Mucosa of descending colon (tissue), 3 donors: ENCODE data around the gene ATP5ME. TPM values are rescaled to one million over a fixed set of nuclear protein-coding genes. Genes with fewer than 3 reads are reported as not detected.

Source experiments
- ATAC-seq: fragments of 200-7000 bp; cut with Tn5 transposase; one replicate; pipeline ENCODE4 v1.9.1; 2020; ENCODE audit warnings: mild to moderate bottlenecking, moderate library complexity
- DNase-seq, 3 donors: peaks; one replicate each; pipeline ENCODE4 v3.0.0-alpha.2; 2020
- H3K36me3 ChIP-seq: fragments of 200-600 bp; one replicate; pipeline ENCODE4 v1.8.0; 2021; ENCODE audit warnings: low read depth, mild to moderate bottlenecking
- H3K4me1 ChIP-seq: fragments of 200-600 bp; one replicate; pipeline ENCODE4 v1.8.0; 2021; ENCODE audit warnings: low read depth, mild to moderate bottlenecking
- H3K4me3 ChIP-seq: fragments of 200-600 bp; one replicate; pipeline ENCODE4 v1.8.0; 2021; ENCODE audit warnings: mild to moderate bottlenecking
- H3K9me3 ChIP-seq: fragments of 200-600 bp; one replicate; pipeline ENCODE4 v1.8.0; 2021; ENCODE audit warnings: mild to moderate bottlenecking
- intact Hi-C, 2 donors: fragments of 100-400 bp; cut with DNase I in 1 of 2; cut with micrococcal nuclease in 1 of 2; formaldehyde crosslinking; loops; one replicate each; pipeline versions ENCODE4 v1.11.0 to v1.11.1; 2022; cut with DNase I, micrococcal nuclease
- total RNA-seq, 3 donors: library from RNA; stranded (reverse); fragmentation: NEBNext Ultra II Directional in 2 of 3; extraction: Animal tissue kit (Norgen Biotek cat#: 25700) in 2 of 3; gene quantifications; one replicate each; pipeline versions ENCODE4 v1.2.1 to v1.2.4, GENCODE V29; 2021 to 2023
- TF ChIP-seq, protein P1 (sequence below): fragments of 200-600 bp; IDR thresholded peaks from one replicate; pipeline ENCODE4 v1.8.0; 2022; ENCODE audit warnings: antibody characterized with exemption, mild to moderate bottlenecking
- donor health status: DM: no; HTN: no; CAD: no; lungs with moderate emphysema.
- donor health status: DM: no; HTN: no; CAD: no.
- donor health status: DM: no; HTN: yes; CAD: no.

Gene ATP5ME
- total RNA-seq, 3 donors from 2014 or later = 330 to 467 (median 399) TPM

DNA sequence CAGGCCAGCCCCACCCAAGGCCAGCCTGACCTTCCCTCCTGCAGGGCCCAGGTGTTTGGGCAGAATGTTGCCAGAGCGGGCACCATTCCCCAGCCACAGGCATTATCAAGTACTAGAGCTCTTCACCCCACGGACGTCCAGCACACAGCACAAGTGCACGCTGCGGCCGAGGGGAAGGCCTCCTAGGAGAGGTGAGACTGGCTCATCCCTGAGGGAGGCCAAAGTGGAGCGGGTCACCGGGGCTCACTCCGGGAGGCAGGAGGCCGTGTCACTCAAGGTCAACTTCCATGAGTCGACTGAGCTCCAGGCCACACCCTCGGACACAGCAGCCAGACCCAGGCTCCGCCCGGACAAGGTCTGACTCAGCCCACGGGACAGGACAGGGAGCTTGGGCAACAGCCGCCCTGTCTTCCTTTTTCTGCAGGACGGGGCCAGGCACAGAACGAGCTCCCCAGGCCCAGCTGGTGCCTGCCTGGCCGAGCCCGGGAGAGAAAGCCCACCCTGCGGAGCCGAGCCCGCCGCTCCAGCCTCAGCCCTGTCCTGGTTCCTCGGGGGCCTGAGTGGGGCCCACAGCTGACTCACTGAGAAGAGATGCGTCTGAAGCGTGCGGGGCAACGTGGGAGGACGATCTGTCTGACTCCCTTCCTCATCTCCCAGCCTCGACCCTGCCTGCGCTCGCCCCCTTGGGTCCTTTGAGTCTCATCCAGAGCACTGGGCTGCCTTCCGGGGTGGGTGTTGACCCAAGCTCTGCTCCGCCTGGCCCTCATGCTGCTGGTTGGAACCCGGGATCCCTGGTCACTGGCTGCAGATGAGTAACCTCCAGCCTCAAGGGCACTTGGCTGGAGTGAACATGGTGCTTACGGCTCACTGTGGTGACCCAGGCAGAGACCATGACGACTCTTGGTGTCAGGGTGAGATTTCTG lies 13.2 kb upstream of the ATP5ME start:
- intact Hi-C loops = no loop called here
- Histone ChIP-seq H3K4me3 (no peak overlapping the region), H3K9me3 (no peaks in the 10 kb centered on the region), H3K36me3 (no peaks in the 10 kb centered on the region), H3K4me1 (peaks cover 49% of the 10 kb centered on the region)
- TF ChIP-seq, protein P1, sequence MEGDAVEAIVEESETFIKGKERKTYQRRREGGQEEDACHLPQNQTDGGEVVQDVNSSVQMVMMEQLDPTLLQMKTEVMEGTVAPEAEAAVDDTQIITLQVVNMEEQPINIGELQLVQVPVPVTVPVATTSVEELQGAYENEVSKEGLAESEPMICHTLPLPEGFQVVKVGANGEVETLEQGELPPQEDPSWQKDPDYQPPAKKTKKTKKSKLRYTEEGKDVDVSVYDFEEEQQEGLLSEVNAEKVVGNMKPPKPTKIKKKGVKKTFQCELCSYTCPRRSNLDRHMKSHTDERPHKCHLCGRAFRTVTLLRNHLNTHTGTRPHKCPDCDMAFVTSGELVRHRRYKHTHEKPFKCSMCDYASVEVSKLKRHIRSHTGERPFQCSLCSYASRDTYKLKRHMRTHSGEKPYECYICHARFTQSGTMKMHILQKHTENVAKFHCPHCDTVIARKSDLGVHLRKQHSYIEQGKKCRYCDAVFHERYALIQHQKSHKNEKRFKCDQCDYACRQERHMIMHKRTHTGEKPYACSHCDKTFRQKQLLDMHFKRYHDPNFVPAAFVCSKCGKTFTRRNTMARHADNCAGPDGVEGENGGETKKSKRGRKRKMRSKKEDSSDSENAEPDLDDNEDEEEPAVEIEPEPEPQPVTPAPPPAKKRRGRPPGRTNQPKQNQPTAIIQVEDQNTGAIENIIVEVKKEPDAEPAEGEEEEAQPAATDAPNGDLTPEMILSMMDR = no peak
- ATAC-seq (peak; percentile 82), DNase-seq (peak; percentile 89 to 96 (median 90))

DNA sequence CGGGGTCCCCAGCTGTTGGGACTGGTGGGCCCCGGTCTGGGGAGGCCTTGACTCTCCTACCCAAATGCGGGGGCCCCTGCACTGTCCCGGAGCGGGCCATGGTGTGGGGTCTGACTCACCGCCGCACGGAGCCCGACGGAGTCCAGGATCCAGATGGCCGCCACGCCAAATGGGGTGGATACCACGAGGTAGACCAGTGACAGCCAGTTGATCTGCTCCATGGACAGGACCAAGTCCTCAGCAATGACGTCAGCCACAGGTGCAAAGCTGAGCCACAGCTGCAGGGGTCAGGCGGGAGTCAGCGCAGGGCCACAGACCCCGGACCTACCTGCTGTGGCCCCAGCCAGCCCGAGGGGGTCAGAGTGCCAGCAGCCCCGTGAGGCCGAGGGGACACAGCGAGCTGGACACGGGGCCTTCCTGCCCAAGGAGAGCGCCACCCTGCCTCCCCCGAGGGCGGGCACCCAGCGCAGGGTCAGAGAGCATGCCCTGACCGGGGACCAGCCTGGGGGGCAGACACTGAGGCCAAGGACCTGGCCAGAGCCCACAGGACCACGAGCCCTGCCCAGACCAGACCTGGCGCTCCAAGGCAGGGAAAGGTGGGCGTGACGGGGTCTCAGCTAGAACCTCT lies 12.5 kb upstream of the ATP5ME start:
- Histone ChIP-seq H3K4me1 (peaks cover 56% of the 10 kb centered on the region), H3K9me3 (no peaks in the 10 kb centered on the region), H3K4me3 (no peak overlapping the region), H3K36me3 (no peaks in the 10 kb centered on the region)
- TF ChIP-seq, protein P1 = no peak
- intact Hi-C loops = no loop called here
- peak; percentile 24 to 66 (median 59) for DNase-seq
- no peak for ATAC-seq

DNA sequence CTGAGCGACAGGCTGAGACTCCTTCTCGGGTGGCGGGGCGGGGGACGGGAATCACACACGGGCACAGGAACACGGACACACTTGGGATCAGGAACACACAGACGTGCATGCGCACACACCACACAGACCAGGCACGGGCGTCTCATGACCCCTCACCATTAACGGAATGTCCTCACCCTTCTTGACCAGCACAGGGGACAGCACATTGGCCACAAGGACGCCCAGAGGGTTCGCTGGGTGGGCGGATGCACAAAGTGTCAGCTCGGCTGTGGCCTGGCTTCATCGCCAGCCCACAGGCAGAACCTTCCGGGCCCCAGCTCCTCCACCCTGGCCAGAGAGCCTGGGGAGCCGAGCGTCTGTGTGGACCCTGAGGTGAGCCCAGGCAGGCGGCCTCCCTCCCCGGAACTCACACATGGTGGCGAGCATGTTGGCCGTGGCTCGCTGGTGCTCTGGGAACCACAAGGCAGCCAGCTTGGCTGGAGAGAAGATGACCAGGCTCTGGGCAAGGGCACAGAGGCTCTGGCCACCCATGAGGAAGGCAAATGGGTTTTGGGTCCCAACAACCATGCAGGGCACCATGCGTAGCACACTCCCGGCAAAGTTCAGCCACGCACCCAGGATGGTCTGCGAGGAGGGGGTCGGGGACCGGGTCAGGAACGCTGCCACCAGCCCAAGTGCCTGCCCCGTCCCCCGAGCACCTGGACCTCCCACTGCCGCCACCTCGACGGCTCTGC lies 11.8 kb upstream of the ATP5ME start:
- TF ChIP-seq, protein P1 = no peak

GRCh38 chr4:684623-685327 lies 10.7 kb upstream of the ATP5ME start:
- DNase-seq = peak in 1 of 3 donors; percentile 62
- intact Hi-C loops = no loop called here
- Histone ChIP-seq H3K9me3 (no peaks in the 10 kb centered on the region), H3K4me1 (peaks cover 66% of the 10 kb centered on the region), H3K36me3 (no peaks in the 10 kb centered on the region), H3K4me3 (no peak overlapping the region)
- TF ChIP-seq, protein P1 = no peak
- no peak for ATAC-seq

More for the DNA sequence above, 11.8 kb upstream of the ATP5ME start:
- Histone ChIP-seq H3K4me3 (no peak overlapping the region), H3K36me3 (no peaks in the 10 kb centered on the region), H3K9me3 (no peaks in the 10 kb centered on the region), H3K4me1 (peaks cover 60% of the 10 kb centered on the region)
- intact Hi-C loops = no loop called here
- no peak for DNase-seq
- ATAC-seq = no peak
